ENCODE measurements around the gene PAM. TPM values are rescaled to one million over a fixed set of nuclear protein-coding genes. Genes with fewer than 3 reads are reported as not detected.
A peak's percentile ranks its signal among the peaks of the same experiment; 100 is the strongest.

The PAM gene
- total RNA-seq, 6 experiments from 2014 or later: 10.9 to 22.7 (median 16.8) TPM

GRCh38 chr5:102823441-102823874 is 68.4 kb downstream of the PAM start:
- WGBS (ENCODE audit: insufficient coverage, low coverage, low lambda C conversion rate, missing lambda C conversion rate): 78% methylated on average over 1 of the region's 1 CpG
- Histone ChIP-seq H3K27ac (no peak overlapping the region), H3K36me3 (no peaks in the 10 kb centered on the region), H3K4me1 (no peaks in the 10 kb centered on the region), H3K9me3 (no peaks in the 10 kb centered on the region), H3K4me3 (no peak overlapping the region), H3K27me3 (no peaks in the 10 kb centered on the region)
- intact Hi-C loops (cut with DNase I): no loop called here
- TF ChIP-seq CTCF (IDR thresholded peaks at IDR 0.05): no peak
- TF ChIP-seq POLR2A (IDR thresholded peaks at IDR 0.05): no peak
- DNase-seq (no peak), ATAC-seq (no peak)

- no peak for DNase-seq
- Histone ChIP-seq H3K27ac (no peak overlapping the region), H3K9me3 (peaks cover 0 to 4% (median 0%) of the 10 kb centered on the region in 4 donors), H3K4me3 (no peak overlapping the region), H3K4me1 (no peaks in the 10 kb centered on the region), H3K27me3 (no peaks in the 10 kb centered on the region), H3K36me3 (no peaks in the 10 kb centered on the region)
- no peak for TF ChIP-seq CTCF (IDR thresholded peaks at IDR 0.05)
- intact Hi-C loops (cut with DNase I): no loop called here
- no peak for ATAC-seq
Measured at GRCh38 chr5:102826629-102827028, 71.5 kb downstream of the PAM start.

- Histone ChIP-seq H3K4me3 (no peak overlapping the region), H3K27ac (no peak overlapping the region), H3K36me3 (no peaks in the 10 kb centered on the region), H3K4me1 (no peaks in the 10 kb centered on the region), H3K9me3 (peaks cover 0 to 4% (median 0%) of the 10 kb centered on the region in 4 donors), H3K27me3 (no peaks in the 10 kb centered on the region)
- ATAC-seq (no peak), DNase-seq (no peak)
- 67% methylated on average over 2 of the region's 2 CpGs for WGBS (ENCODE audit: insufficient coverage, low coverage, low lambda C conversion rate, missing lambda C conversion rate)
- TF ChIP-seq CTCF (IDR thresholded peaks at IDR 0.05) (no peak), POLR2A (IDR thresholded peaks at IDR 0.05) (no peak)
- intact Hi-C loops (cut with DNase I): no loop called here
Measured at GRCh38 chr5:102830241-102830640, 75.1 kb downstream of the PAM start.

GRCh38 chr5:102832445-102832844 is 77.3 kb downstream of the PAM start:
- no peak for DNase-seq
- TF ChIP-seq POLR2A (IDR thresholded peaks at IDR 0.05) (no peak), CTCF (IDR thresholded peaks at IDR 0.05) (no peak)
- no peak overlapping the region for H3K4me3 ChIP-seq
- no peak overlapping the region for H3K27ac ChIP-seq
- intact Hi-C loops (cut with DNase I): no loop called here
- peaks cover 0 to 4% (median 0%) of the 10 kb centered on the region in 4 donors for H3K9me3 ChIP-seq
- no peak for ATAC-seq
- no peaks in the 10 kb centered on the region for H3K27me3 ChIP-seq
- H3K36me3 ChIP-seq: no peaks in the 10 kb centered on the region
- no peaks in the 10 kb centered on the region for H3K4me1 ChIP-seq

GRCh38 chr5:102833146-102833545 is 78.0 kb downstream of the PAM start:
- WGBS (ENCODE audit: insufficient coverage, low coverage, low lambda C conversion rate, missing lambda C conversion rate): 25% methylated on average over 1 of the region's 1 CpG
- no peak for TF ChIP-seq CTCF (IDR thresholded peaks at IDR 0.05)
- TF ChIP-seq POLR2A (IDR thresholded peaks at IDR 0.05): no peak
- Histone ChIP-seq H3K4me3 (no peak overlapping the region), H3K9me3 (peaks cover 0 to 4% (median 0%) of the 10 kb centered on the region in 4 donors), H3K4me1 (no peaks in the 10 kb centered on the region), H3K27ac (no peak overlapping the region), H3K36me3 (no peaks in the 10 kb centered on the region), H3K27me3 (no peaks in the 10 kb centered on the region)
- ATAC-seq: peak in 1 of 4 donors; percentile 22
- intact Hi-C loops (cut with DNase I): no loop called here
- DNase-seq: no peak
